Memory B cell (primary cell): Measurements from ENCODE around the gene TCF4.

ENCODE experiments used
- ATAC-seq: fragments of 150-1000 bp; cut with Tn5 transposase; 2 replicates; pipeline ENCODE4 v1.10.0; 2021; ENCODE audit warnings: low read depth, mild to moderate bottlenecking, moderate library complexity
- DNase-seq, 2 donors: peaks; one replicate each; pipeline ENCODE4 v3.0.0; 2022; ENCODE audit warnings: low spot score in 2 of 2
- H3K27ac Mint-ChIP-seq: one replicate; pipeline ENCODE4 v1.8.0; 2022; ENCODE audit warnings: mild to moderate bottlenecking, moderate library complexity, mixed read lengths
- H3K27me3 Mint-ChIP-seq: one replicate; pipeline ENCODE4 v1.8.0; 2022; ENCODE audit warnings: mixed read lengths
- H3K36me3 Mint-ChIP-seq: one replicate; pipeline ENCODE4 v1.8.0; 2022; ENCODE audit warnings: mild to moderate bottlenecking, mixed read lengths
- H3K4me1 Mint-ChIP-seq: one replicate; pipeline ENCODE4 v1.8.0; 2022; ENCODE audit warnings: mixed read lengths
- H3K4me3 Mint-ChIP-seq: one replicate; pipeline ENCODE4 v1.8.0; 2022; ENCODE audit warnings: mild to moderate bottlenecking, moderate library complexity, mixed read lengths
- H3K9me3 Mint-ChIP-seq: one replicate; pipeline ENCODE4 v1.8.0; 2022; ENCODE audit warnings: mixed read lengths

Gene TCF4

GRCh38 chr18:55179425-55179824 is 408.6 kb downstream of the TCF4 start:
- Mint-ChIP-seq H3K9me3 (peaks cover 4% of the 10 kb centered on the region), H3K27ac (no peak overlapping the region), H3K4me1 (no peaks in the 10 kb centered on the region), H3K36me3 (peaks cover 4% of the 10 kb centered on the region), H3K27me3 (no peaks in the 10 kb centered on the region), H3K4me3 (no peak overlapping the region)
- DNase-seq (no peak), ATAC-seq (no peak)

DNA sequence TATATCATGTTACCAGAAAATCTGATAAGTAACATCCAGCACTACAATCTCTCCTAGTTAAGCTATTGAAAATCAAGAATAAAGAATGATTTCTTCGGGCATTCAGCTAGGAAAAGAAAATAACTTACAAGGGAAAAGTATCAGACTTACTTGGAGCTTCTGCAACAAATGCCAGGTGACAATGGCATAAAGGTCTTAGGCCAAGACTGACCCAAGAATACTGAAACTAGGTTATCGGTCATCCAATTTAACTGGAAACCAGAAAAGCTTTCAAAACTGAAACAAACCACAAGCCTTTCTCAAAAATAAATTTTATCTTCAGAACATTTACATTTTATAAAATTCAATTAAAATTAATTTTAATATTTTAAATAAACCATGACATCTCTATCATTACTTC is 414.7 kb downstream of the TCF4 start:
- H3K36me3 Mint-ChIP-seq = peaks cover 17% of the 10 kb centered on the region
- H3K27ac Mint-ChIP-seq = no peak overlapping the region
- H3K9me3 Mint-ChIP-seq = peaks cover 20% of the 10 kb centered on the region
- no peaks in the 10 kb centered on the region for H3K27me3 Mint-ChIP-seq
- H3K4me3 Mint-ChIP-seq = no peak overlapping the region
- ATAC-seq (no peak), DNase-seq (no peak)
- no peaks in the 10 kb centered on the region for H3K4me1 Mint-ChIP-seq
